Germinal center (tissue), 1 donor: ENCODE data around the gene SETD1B.
A peak's percentile ranks its signal among the peaks of the same experiment; 100 is the strongest.
"Not testable (repeated sequence)": the region's sequence is repeated elsewhere in the genome, so short reads cannot be mapped to it uniquely, and the experiment has no call there.

ENCODE experiments used
- DNase-seq: peaks from one replicate; pipeline ENCODE4 v3.0.0; 2012; ENCODE audit warnings: mixed read lengths, low spot score

The SETD1B gene

DNA sequence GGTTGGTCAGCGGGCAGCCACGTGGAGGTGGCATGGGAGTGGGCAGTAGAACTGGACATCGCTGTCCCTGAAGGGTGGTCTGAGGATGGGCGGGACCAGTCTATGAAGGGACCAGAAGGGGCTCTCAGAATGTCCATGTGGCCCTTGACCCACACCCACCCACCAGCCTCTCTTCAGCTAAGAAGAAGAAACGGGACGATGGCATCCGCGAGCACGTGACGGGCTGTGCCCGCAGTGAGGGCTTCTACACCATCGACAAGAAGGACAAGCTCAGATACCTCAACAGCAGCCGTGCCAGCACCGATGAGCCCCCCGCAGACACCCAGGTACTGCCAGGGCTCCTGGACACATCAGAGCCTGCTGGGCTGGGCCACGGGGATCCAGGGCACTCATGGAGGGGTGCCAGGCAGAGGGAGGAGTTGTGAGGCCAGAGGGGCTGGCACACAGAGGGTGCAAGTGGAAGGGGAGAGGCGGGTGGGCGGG is 21.3 kb downstream of the SETD1B start:
- no peak for DNase-seq

DNA sequence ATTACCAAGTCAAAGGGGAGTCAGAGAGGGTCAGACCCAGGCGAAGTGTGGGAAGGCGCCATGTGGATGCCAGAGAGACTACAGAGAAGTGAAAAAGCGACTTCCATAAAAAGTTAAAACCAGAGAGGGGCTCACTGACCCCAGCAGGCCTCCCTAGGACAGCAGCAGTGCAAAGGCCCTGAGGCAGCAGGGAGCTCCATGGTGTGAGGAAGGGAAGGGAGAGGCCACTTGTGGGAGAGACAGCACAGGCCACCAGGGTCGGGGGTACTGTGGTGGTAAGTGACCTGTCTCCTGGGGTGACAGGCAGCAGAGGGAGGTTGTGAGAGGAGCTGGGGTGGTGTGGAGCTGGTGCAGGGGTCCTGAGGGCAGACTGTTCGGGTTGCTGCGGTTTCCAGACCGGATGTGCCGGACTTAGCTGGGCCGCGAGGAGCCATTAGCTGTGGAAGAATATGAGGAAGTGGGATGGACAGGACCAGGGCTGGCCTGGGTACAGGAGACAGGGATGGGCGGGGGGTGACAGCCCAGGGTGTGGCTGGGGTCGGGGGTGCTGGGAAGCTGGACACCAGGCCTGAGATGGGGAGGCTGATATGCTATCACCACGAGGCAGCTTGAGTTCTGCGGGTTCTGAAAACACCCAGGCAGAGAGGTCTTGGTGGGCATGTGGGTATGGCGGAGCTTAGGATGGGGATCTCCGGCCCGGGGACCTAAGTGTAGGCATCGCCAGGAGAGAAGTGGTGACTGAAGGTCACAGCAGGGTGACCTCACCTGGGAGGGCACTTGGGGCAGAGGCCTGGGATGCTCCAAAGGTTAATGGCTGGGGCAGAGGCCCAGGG is 22.7 kb downstream of the SETD1B start:
- DNase-seq: no peak

GRCh38 chr12:121827351-121828099 is 23.7 kb downstream of the SETD1B start:
- no peak for DNase-seq

DNA sequence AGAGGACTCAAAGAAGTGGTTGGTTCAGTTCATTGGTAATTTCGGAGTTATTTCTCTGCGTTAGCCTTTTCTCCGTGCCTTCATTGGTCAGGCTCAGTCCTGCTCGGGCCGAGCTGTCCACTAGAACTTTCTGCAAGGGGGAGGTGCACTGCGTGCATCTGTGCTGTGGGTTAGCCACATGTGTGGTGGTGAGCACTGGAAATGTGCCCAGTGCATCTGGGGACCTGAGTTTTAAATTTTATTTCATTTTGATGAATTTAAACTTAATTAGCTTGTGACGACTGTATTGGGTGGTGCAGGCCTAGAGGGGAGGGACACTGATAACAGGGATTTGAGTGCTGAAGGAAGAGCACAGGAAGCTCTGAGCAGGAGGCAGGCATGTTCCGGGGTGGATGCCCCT is 24.5 kb downstream of the SETD1B start:
- DNase-seq: no peak

DNA sequence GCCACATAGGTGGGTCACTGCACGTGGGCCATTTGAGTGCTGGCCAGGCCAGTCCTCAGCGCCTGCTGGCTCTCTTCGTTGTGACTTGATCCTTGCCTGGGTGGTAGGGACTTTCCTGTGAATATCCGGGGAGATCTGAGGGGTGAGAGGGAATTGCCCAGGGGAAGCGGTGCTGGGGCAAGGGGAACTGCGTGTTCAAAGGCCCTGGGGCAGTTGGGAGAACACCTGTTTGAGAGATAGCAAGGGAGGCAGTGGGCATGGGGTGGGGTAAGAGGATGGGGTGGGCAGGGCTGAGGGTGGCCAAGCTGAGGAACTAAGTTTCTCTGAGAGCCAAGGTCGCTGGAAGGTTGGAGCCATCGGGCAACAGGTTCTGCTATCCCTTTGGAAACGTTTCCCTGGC is 25.0 kb downstream of the SETD1B start:
- no peak for DNase-seq

- DNase-seq: no peak
Observed at GRCh38 chr12:121829250-121829918, 25.6 kb downstream of the SETD1B start.

GRCh38 chr12:121830134-121830533 is 26.3 kb downstream of the SETD1B start:
- no peak for DNase-seq

DNA sequence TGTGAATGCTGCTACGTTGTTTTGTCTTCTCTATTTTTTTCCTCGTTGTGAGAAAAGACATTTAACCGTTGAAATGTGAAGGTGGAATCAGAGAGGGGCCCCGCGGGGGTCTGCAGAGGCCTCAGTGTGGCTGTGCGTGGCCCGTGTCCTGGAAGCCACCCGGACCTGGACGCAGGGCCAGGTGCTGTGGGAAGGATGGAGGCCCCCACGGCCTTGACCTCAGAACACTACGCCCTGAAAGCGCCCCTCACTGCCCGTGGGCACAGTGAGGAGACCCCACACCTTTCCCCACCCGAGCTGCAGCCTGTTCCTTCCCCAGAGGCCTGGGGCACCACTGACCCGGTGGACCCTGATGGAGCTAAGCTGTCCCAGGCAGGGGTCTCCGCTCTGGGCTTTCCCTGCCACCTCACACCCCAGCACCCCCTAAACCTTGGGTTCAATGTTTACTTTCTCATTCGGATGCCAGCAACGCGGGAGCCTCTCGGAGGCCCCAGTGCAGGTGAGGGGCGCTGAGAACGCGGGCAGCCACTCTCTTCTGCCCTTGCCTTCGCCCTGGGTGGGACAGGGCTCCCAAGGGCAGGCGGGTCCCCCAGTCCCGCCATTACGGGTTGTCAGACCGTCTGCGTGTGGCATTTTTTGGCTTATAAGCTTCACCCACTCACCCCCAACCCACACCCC is 26.9 kb downstream of the SETD1B start:
- no peak for DNase-seq

DNA sequence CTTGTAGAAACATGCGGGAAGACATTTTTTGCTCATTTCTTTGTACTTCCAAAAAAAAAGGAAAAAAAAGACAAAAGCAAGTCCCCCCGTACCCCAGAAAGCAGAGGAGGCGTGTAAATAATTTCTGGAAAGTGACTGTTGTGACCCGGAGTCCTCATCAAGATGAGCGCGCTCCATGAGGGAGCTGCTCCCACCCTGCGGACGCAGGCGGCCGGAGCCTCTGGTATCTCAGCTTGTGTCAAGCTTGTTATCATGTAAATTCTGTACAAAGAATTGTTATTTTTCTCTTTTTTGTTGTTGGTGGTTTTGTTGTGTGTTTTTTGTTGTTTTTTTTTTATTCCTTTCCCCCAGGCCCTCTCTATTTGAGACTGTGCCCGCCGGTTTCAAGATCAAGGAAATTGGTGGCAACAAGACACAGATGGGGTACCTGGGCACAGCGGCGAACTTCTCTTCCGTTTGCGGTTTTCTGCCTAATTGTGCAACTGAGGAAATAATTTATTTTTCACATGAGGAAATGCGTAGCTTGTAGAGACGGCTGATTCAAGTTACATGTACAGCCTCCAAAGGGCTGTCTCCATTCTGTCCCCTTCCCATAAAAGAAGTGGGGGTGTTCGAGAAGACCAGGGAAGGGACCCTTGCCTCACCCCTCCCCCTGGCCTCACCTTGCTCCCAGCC is 27.9 kb downstream of the SETD1B start:
- DNase-seq: no peak

DNA sequence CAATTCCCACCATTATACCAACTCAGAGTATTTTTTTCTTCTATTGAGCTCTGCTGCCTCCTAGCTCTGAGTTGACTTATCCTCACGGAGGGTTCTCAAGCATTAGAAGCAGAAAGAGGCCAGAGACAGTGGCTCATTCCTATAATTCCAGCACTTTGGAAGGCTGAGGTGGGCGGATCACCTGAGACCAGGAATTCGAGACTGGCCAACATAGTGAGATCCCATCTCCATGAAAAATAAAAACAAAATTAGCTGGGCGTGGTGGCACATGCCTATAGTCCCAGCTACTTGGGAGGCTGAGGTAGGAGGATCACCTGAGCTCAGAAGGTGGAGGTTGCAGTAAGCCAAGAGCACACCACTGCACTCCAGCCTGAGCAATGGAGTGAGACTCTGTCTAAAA is 33.9 kb downstream of the SETD1B start:
- no peak for DNase-seq

- no peak for DNase-seq
Observed at GRCh38 chr12:121838126-121838525, 34.3 kb downstream of the SETD1B start.

- peak; percentile 98 for DNase-seq
Observed at GRCh38 chr12:121839106-121839992, 35.5 kb downstream of the SETD1B start.

DNA sequence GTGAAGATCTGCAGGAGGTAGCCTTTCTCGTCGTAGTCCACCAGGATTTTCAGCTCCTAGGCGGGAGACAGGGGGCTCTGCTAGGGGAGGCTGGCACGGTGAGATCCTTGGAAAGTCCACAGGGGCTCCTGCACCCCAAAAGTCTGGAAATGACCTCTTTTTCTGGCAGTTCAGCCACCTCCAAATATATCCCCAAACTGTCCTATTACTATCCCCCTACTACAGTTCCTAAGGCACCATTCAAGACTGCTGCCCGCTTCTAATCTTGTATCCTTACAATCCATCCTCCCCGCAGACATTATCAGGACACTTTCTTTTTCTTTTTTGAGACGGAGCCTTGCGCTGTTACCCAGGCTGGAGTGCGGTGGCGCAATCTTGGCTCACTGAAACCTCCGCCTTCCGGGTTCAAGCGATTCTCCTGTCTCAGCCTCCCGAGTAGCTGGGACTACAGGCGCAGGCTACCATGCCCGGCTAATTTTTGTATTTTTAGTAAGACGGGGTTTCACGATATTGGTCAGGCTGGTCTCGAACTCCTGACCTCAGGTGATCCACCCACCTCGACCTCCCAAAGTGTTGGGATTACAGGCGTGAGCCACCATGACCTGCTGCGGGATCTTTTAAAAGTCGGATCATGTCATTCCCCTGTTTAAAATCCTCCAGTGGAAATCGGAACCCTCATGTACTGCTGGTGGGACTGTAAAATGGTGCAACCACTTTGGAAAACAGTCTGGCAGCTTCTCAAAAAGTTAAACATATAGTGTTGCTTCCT is 36.4 kb downstream of the SETD1B start:
- no peak for DNase-seq

- no peak for DNase-seq
Observed at GRCh38 chr12:121843236-121843982, 39.6 kb downstream of the SETD1B start.

GRCh38 chr12:121845701-121846100 is 41.9 kb downstream of the SETD1B start:
- no peak for DNase-seq

GRCh38 chr12:121849211-121849610 is 45.4 kb downstream of the SETD1B start:
- no peak for DNase-seq

DNA sequence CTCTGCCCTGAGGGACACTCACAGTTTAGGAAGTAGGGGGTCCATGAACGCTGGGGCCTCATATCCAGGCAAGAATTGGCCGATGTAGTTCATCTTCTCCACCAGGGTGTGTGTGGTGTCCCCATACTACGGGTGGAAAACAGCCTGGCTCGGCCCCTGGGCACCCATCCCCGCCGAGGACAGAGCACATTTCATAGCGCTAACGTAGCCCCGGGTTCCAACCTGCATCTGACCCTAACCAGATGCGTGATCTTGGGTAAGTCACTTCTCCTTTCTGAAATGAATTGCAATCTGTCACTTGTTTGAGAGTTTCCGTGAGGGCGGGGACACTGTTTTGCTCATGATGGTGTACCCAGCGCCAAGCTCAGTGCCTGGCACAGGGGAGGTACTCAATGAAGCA is 45.9 kb downstream of the SETD1B start:
- DNase-seq: no peak

GRCh38 chr12:121852392-121852791 is 48.6 kb downstream of the SETD1B start:
- DNase-seq: not testable (repeated sequence)
